GM12878 (cell line): ENCODE measurements around the gene ITSN1. TPM values are rescaled to one million over a fixed set of nuclear protein-coding genes. Genes with fewer than 3 reads are reported as not detected.

ENCODE experiments used
- ATAC-seq: fragments of 200-7000 bp; cut with Tn5 transposase; 3 replicates; pipeline ENCODE4 v1.9.1; 2020; ENCODE audit warnings: mild to moderate bottlenecking, moderate library complexity
- BruUV-seq: library from RNA; stranded (reverse); fragments of 400-500 nt; replicated peaks from 2 replicates; lab custom pipeline; 2021; lab: Mats Ljungman, UMichigan
- CTCF ChIA-PET: fragments of 300-600 bp; sonication (Branson Sonifier 250); formaldehyde crosslinking; extraction: SDS; loops from one replicate; lab custom pipeline; 2021; ENCODE audit warnings: inconsistent platforms; lab: Yijun Ruan, JAX
- POLR2A ChIA-PET: fragments of 350-600 bp; formaldehyde crosslinking; extraction: SDS; loops from one replicate; lab custom pipeline; 2021; ENCODE audit warnings: inconsistent platforms; lab: Charles Lee
- RAD21 ChIA-PET: fragments of 300-600 bp; sonication (Branson Sonifier 250); formaldehyde crosslinking; loops from one replicate; lab custom pipeline; 2023; ENCODE audit warnings: antibody characterized with exemption; ENCODE audit not compliant: unreplicated experiment; lab: Charles Lee
- SMC1A ChIA-PET: fragments of 300-600 bp; sonication (Branson Sonifier 250); formaldehyde crosslinking; loops from one replicate; lab custom pipeline; 2023; ENCODE audit not compliant: unreplicated experiment, uncharacterized antibody; lab: Charles Lee
- DNase-seq: peaks from one replicate; pipeline ENCODE4 v3.0.0-alpha.2; 2011; ENCODE audit warnings: low read depth, low spot score
- FAIRE-seq: peaks from 3 replicates; lab custom pipeline; 2011; peaks lifted over from hg19 to GRCh38; lab: Jason Lieb, UNC
- H2AFZ ChIP-seq: 2 replicates; pipeline ENCODE4 v1.6.0; 2011; ENCODE audit warnings: low read depth, low read length, control low read depth; ENCODE audit not compliant: control insufficient read depth
- H3K27ac ChIP-seq: 2 replicates; pipeline ENCODE4 v1.5.1; 2011; ENCODE audit warnings: control low read depth; ENCODE audit not compliant: control insufficient read depth, insufficient read depth
- H3K27me3 ChIP-seq, 2 experiments: replicated peaks in 1 of 2; 2 replicates each; pipeline versions ENCODE4 v1.6.0 to v1.6.1; 2011; ENCODE audit warnings: low read length in 1 of 2; ENCODE audit not compliant: control insufficient read depth in 2 of 2, insufficient read depth in 2 of 2
- H3K36me3 ChIP-seq, 2 experiments: 2 replicates each; pipeline ENCODE4 v1.5.1; 2011; ENCODE audit warnings: low read length in 1 of 2; ENCODE audit not compliant: control insufficient read depth in 2 of 2, insufficient read depth in 2 of 2
- H3K4me1 ChIP-seq: 2 replicates; pipeline ENCODE4 v1.6.1; 2011; ENCODE audit warnings: mild to moderate bottlenecking, low read length, moderate library complexity, mixed read lengths; ENCODE audit not compliant: control insufficient read depth, insufficient read depth
- H3K4me2 ChIP-seq: 2 replicates; pipeline ENCODE4 v1.6.0; 2011; ENCODE audit warnings: control low read depth; ENCODE audit not compliant: control insufficient read depth, insufficient read depth
- H3K4me3 ChIP-seq: fragments of 200-600 bp; sonication (generic); 2 replicates; pipeline ENCODE4 v1.5.1; 2016
- H3K79me2 ChIP-seq: 2 replicates; pipeline ENCODE4 v1.6.0; 2011; ENCODE audit warnings: low read length; ENCODE audit not compliant: control insufficient read depth, insufficient read depth
- H3K9ac ChIP-seq: 2 replicates; pipeline ENCODE4 v1.8.0; 2011; ENCODE audit warnings: low read length, control low read depth, mixed read lengths; ENCODE audit not compliant: control insufficient read depth, insufficient read depth
- H3K9me3 ChIP-seq: replicated peaks from 3 replicates; pipeline ENCODE4 v1.5.1; 2011; ENCODE audit warnings: mild to moderate bottlenecking, low read length; ENCODE audit not compliant: control insufficient read depth, insufficient read depth
- H4K20me1 ChIP-seq: 2 replicates; pipeline ENCODE4 v1.6.0; 2011; ENCODE audit not compliant: control insufficient read depth, insufficient read depth
- DPF2 ChIP-seq: fragments of 450-650 bp; IDR thresholded peaks from 2 replicates; pipeline ENCODE4 v1.6.1; 2017; ENCODE audit warnings: mild to moderate bottlenecking
- EGR1 ChIP-seq, 2 experiments: IDR thresholded peaks; 1 replicate in 1 of 2; 2 replicates in 1 of 2; pipeline ENCODE4 v1.6.1; 2011 to 2012; ENCODE audit warnings: low read depth in 2 of 2, low read length in 2 of 2, borderline replicate concordance in 1 of 2, mild to moderate bottlenecking in 1 of 2, moderate library complexity in 1 of 2
- HCFC1 ChIP-seq: fragments of 150-350 bp; IDR thresholded peaks from 2 replicates; pipeline ENCODE4 v1.6.1; 2014; ENCODE audit warnings: low read length
- IKZF2 ChIP-seq, 2 experiments: fragments of 450-650 bp; IDR thresholded peaks; 2 replicates each; pipeline ENCODE4 v1.6.1; 2017; ENCODE audit warnings: mild to moderate bottlenecking in 2 of 2, moderate library complexity in 2 of 2
- MEF2A ChIP-seq: IDR thresholded peaks from 2 replicates; pipeline ENCODE4 v1.6.1; 2011; ENCODE audit warnings: low read depth, mild to moderate bottlenecking, low read length, moderate library complexity; ENCODE audit not compliant: insufficient read depth
- SMAD1 ChIP-seq: fragments of 450-650 bp; IDR thresholded peaks from 2 replicates; pipeline ENCODE4 v1.6.1; 2018; ENCODE audit warnings: mild to moderate bottlenecking, low read depth; ENCODE audit not compliant: partially characterized antibody
- WRNIP1 ChIP-seq: IDR thresholded peaks from 2 replicates; pipeline ENCODE4 v1.6.1; 2011; ENCODE audit warnings: low read depth, low read length, improper control_type of control experiment, borderline replicate concordance
- WGBS: methylation state at CpG from one replicate; pipeline ENCODE4 v1.1.6; 2016; ENCODE audit warnings: low lambda C conversion rate; ENCODE audit not compliant: insufficient replicate concordance, insufficient coverage; ENCODE audit errors: missing lambda C conversion rate; 5-methylcytosine and 5-hydroxymethylcytosine counted together
- in situ Hi-C: fragments of 300-500 bp; cut with MboI; formaldehyde crosslinking; loops from 9 replicates; pipeline ENCODE4 v1.14.3; 2018; ENCODE audit warnings: mixed read lengths
- intact Hi-C: fragments of 100-400 bp; cut with micrococcal nuclease; formaldehyde crosslinking; loops from one replicate; pipeline ENCODE4 v1.14.2; 2022; ENCODE audit not compliant: unreplicated experiment
- polyA plus RNA-seq, 11 experiments: library from polyadenylated mRNA; depleted of rRNA in 4 of 11; unstranded in 6 of 11; stranded (reverse) in 5 of 11; fragments of >200 nt; fragmentation: Nextera tagmentation in 4 of 11; fragmentation: Illumina TruSeq in 1 of 11; extraction: Ambion mirVana in 4 of 11; extraction: Trizol in 1 of 11; gene quantifications; 1 replicate in 1 of 11; 2 replicates in 10 of 11; pipeline versions ENCODE4 v1.2.1 to v1.2.3, GENCODE V29; 2011 to 2016; ENCODE audit warnings: inconsistent platforms in 2 of 11, missing spikeins in 2 of 11, low read depth in 1 of 11
- total RNA-seq, 4 experiments: library from RNA; depleted of rRNA in 3 of 4; stranded (reverse); fragments of >200 nt in 3 of 4; fragmentation: Illumina TruSeq in 1 of 4; extraction: Trizol in 1 of 4; gene quantifications; 2 replicates each; pipeline versions ENCODE4 v1.2.1 to v1.2.3, GENCODE V29; 2013 to 2021
- TF ChIP-seq, protein P1 (sequence below): fragments of 450-650 bp; formaldehyde crosslinking; IDR thresholded peaks from 2 replicates; pipeline ENCODE4 v1.5.0; 2022; ENCODE audit warnings: mild to moderate bottlenecking, missing genetic modification characterization

The ITSN1 gene
- total and polyA plus RNA-seq, 10 of the 15 experiments (the other 5 are each of a cell fraction or from before 2014, with no cell fraction given) = 0.89 to 10.6 (median 4.8) TPM

DNA sequence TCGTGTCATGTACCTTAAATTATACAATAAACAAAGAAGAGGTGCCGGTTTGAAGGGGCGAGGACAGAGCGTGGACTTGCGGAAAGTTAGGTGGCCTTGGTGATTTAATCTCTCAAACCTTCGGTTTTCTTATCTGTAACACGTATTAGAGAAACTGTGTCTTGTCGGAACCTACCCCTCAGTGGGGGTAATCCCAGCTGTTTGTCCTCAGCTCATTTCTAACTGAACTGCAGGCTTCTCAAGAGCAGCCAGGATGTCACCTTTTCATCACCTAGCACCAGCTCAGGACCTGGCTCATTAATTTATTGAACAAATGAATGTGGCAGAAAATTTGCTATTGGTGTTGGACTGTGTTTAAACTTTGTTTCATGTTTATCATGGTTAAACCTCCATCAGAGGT, 31.2 kb downstream of the ITSN1 start:
- no peaks in the 10 kb centered on the region for H4K20me1 ChIP-seq
- H3K9me3 ChIP-seq = no peaks in the 10 kb centered on the region
- 69% methylated on average over 8 of the region's 8 CpGs for WGBS
- FAIRE-seq (no peak), DNase-seq (no peak), ATAC-seq (no peak)
- in situ Hi-C loops (no loop called here), intact Hi-C loops (no loop called here)
- H3K27me3 ChIP-seq = no peaks in the 10 kb centered on the region
- RAD21 ChIA-PET = no interaction called here
- no peak overlapping the region for H3K4me2 ChIP-seq
- no peak overlapping the region for H2AFZ ChIP-seq
- no peaks in the 10 kb centered on the region for H3K4me1 ChIP-seq
- H3K9ac ChIP-seq = no peak overlapping the region
- H3K27ac ChIP-seq = no peak overlapping the region
- no TSS peak for BruUV-seq
- CTCF ChIA-PET = no interaction called here
- no peak overlapping the region for H3K4me3 ChIP-seq
- no peak for TF ChIP-seq SMAD1
- TF ChIP-seq, protein P1, sequence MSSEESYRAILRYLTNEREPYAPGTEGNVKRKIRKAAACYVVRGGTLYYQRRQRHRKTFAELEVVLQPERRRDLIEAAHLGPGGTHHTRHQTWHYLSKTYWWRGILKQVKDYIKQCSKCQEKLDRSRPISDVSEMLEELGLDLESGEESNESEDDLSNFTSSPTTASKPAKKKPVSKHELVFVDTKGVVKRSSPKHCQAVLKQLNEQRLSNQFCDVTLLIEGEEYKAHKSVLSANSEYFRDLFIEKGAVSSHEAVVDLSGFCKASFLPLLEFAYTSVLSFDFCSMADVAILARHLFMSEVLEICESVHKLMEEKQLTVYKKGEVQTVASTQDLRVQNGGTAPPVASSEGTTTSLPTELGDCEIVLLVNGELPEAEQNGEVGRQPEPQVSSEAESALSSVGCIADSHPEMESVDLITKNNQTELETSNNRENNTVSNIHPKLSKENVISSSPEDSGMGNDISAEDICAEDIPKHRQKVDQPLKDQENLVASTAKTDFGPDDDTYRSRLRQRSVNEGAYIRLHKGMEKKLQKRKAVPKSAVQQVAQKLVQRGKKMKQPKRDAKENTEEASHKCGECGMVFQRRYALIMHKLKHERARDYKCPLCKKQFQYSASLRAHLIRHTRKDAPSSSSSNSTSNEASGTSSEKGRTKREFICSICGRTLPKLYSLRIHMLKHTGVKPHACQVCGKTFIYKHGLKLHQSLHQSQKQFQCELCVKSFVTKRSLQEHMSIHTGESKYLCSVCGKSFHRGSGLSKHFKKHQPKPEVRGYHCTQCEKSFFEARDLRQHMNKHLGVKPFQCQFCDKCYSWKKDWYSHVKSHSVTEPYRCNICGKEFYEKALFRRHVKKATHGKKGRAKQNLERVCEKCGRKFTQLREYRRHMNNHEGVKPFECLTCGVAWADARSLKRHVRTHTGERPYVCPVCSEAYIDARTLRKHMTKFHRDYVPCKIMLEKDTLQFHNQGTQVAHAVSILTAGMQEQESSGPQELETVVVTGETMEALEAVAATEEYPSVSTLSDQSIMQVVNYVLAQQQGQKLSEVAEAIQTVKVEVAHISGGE (CRISPR knock-in tag) = no peak
- TF ChIP-seq MEF2A = no peak
- TF ChIP-seq IKZF2 (IDR thresholded peaks at IDR 0.05) = no peak
- no peak for TF ChIP-seq DPF2
- TF ChIP-seq HCFC1 = no peak
- TF ChIP-seq EGR1 (IDR thresholded peaks at IDR 0.05; ENCODE audit: borderline replicate concordance in 1 of 2, low read depth in 2 of 2, low read length in 2 of 2) = no peak
- no peak for TF ChIP-seq WRNIP1
- POLR2A ChIA-PET = no interaction called here
- no peaks in the 10 kb centered on the region for H3K36me3 ChIP-seq
- SMC1A ChIA-PET = no interaction called here
- no peaks in the 10 kb centered on the region for H3K79me2 ChIP-seq
